HCT116 (cell line): ENCODE measurements around the gene SVEP1. TPM values are rescaled to one million over a fixed set of nuclear protein-coding genes. Genes with fewer than 3 reads are reported as not detected.

Experiments used
- ATAC-seq: fragments of 200-7000 bp; cut with Tn5 transposase; 2 replicates; pipeline ENCODE4 v1.9.1; 2020; ENCODE audit warnings: mild to moderate bottlenecking, moderate library complexity
- BruUV-seq: library from RNA; stranded (reverse); fragments of 400-500 nt; replicated peaks from 2 replicates; lab custom pipeline; 2021; lab: Mats Ljungman, UMichigan
- CTCF ChIA-PET: fragments of 300-600 bp; sonication (Branson Sonifier 250); formaldehyde crosslinking; loops from one replicate; lab custom pipeline; 2021; ENCODE audit warnings: antibody characterized with exemption; lab: Charles Lee
- POLR2A ChIA-PET: fragments of 300-600, 350-600 bp; sonication (Branson Sonifier 250); formaldehyde crosslinking; loops from one replicate; lab custom pipeline; 2021; ENCODE audit warnings: antibody characterized with exemption; lab: Charles Lee
- RAD21 ChIA-PET, 2 experiments: fragments of 300-600 bp; sonication (Branson Sonifier 250); formaldehyde crosslinking; loops; one replicate each; lab custom pipeline; 2023; ENCODE audit warnings: low total read pairs in 2 of 2; ENCODE audit not compliant: uncharacterized antibody in 2 of 2, unreplicated experiment in 2 of 2, low non-redundant PET in 1 of 2; lab: Charles Lee
- DNase-seq: peaks from one replicate; pipeline ENCODE4 v3.0.0-alpha.2; 2010; ENCODE audit warnings: low read depth, low spot score
- H2AFZ ChIP-seq: fragments of 200-600 bp; shearing (Covaris generic), sonication (generic); 2 replicates; pipeline ENCODE4 v1.6.1; 2017; ENCODE audit warnings: low read depth, mixed run types, mixed read lengths, antibody characterized with exemption, low read length; ENCODE audit not compliant: poor library complexity, severe bottlenecking
- H3K27ac ChIP-seq: 2 replicates; pipeline ENCODE4 v1.5.1; 2012; ENCODE audit warnings: low read depth, low read length
- H3K27me3 ChIP-seq: fragments of 200-600 bp; sonication (generic); 2 replicates; pipeline ENCODE4 v1.6.1; 2016; ENCODE audit warnings: mixed run types, low read length, mixed read lengths; ENCODE audit not compliant: insufficient read depth
- H3K36me3 ChIP-seq, 2 experiments: fragments of 200-500 bp in 1 of 2; fragments of 200-600 bp in 1 of 2; sonication (Bioruptor generic) in 1 of 2; sonication (generic) in 1 of 2; 2 replicates each; pipeline versions ENCODE4 v1.5.1 to v1.6.1; 2014 to 2016; ENCODE audit warnings: low read length in 2 of 2, inconsistent platforms in 1 of 2, mixed read lengths in 1 of 2, mixed run types in 1 of 2; ENCODE audit not compliant: insufficient read depth in 2 of 2, control insufficient read depth in 1 of 2
- H3K4me1 ChIP-seq, 2 experiments: fragments of 200-600 bp in 1 of 2; sonication (generic) in 1 of 2; 2 replicates each; pipeline versions ENCODE4 v1.5.1 to v1.6.1; 2012 to 2017; ENCODE audit warnings: low read length in 2 of 2, inconsistent platforms in 1 of 2, mild to moderate bottlenecking in 1 of 2, mixed read lengths in 1 of 2, mixed run types in 1 of 2, moderate library complexity in 1 of 2; ENCODE audit not compliant: insufficient read depth in 2 of 2, control insufficient read depth in 1 of 2
- H3K4me2 ChIP-seq: fragments of 200-600 bp; sonication (generic); 2 replicates; pipeline ENCODE4 v1.6.1; 2017; ENCODE audit warnings: mixed run types, low read length, mixed read lengths
- H3K4me3 ChIP-seq, 2 experiments: fragments of 200-600 bp in 1 of 2; sonication (generic) in 1 of 2; replicated peaks in 1 of 2; 2 replicates each; pipeline ENCODE4 v1.5.1; 2011 to 2016; ENCODE audit warnings: low read length in 2 of 2, control low read depth in 1 of 2, low read depth in 1 of 2, mild to moderate bottlenecking in 1 of 2, mixed read lengths in 1 of 2, mixed run types in 1 of 2
- H3K79me2 ChIP-seq: fragments of 200-600 bp; sonication (generic); 2 replicates; pipeline ENCODE4 v1.6.1; 2017; ENCODE audit warnings: mild to moderate bottlenecking, mixed run types, low read length, moderate library complexity, mixed read lengths; ENCODE audit not compliant: insufficient read depth
- H3K9ac ChIP-seq: fragments of 200-600 bp; sonication (generic); 2 replicates; pipeline ENCODE4 v1.6.1; 2016; ENCODE audit warnings: low read length, mixed read lengths
- H3K9me2 ChIP-seq: fragments of 200-600 bp; sonication (generic), shearing (Covaris generic); 2 replicates; pipeline ENCODE4 v1.6.1; 2017; ENCODE audit warnings: mixed run types, mild to moderate bottlenecking, moderate library complexity; ENCODE audit not compliant: insufficient read depth
- H3K9me3 ChIP-seq, 2 experiments: fragments of 200-500 bp in 1 of 2; fragments of 200-600 bp in 1 of 2; sonication (Bioruptor generic) in 1 of 2; sonication (generic) in 1 of 2; 2 replicates each; pipeline ENCODE4 v1.6.1; 2014 to 2017; ENCODE audit warnings: low read length in 2 of 2, mixed read lengths in 2 of 2, inconsistent platforms in 1 of 2, low read depth in 1 of 2, mild to moderate bottlenecking in 1 of 2, mixed run types in 1 of 2, moderate library complexity in 1 of 2; ENCODE audit not compliant: control insufficient read depth in 1 of 2, insufficient read depth in 1 of 2
- H4K20me1 ChIP-seq: fragments of 200-600 bp; sonication (generic), shearing (Covaris generic); 2 replicates; pipeline ENCODE4 v1.6.1; 2017; ENCODE audit warnings: mixed run types, mild to moderate bottlenecking, moderate library complexity; ENCODE audit not compliant: insufficient read depth
- ATF3 ChIP-seq: IDR thresholded peaks from 2 replicates; pipeline ENCODE4 v1.6.1; 2012
- CBX3 ChIP-seq: IDR thresholded peaks from 2 replicates; pipeline ENCODE4 v1.6.1; 2012; ENCODE audit warnings: low read depth
- CTCF ChIP-seq, 3 experiments: fragments of 200-600 bp in 1 of 3; sonication (generic) in 1 of 3; IDR thresholded peaks in 2 of 3; conservative IDR thresholded peaks in 1 of 3; 2 replicates each; pipeline ENCODE4 v1.5.1; 2012 to 2017; ENCODE audit warnings: low read depth in 2 of 3, low read length in 2 of 3, antibody characterized with exemption in 1 of 3, borderline replicate concordance in 1 of 3, control low read depth in 1 of 3, mild to moderate bottlenecking in 1 of 3, mixed read lengths in 1 of 3, mixed run types in 1 of 3, moderate library complexity in 1 of 3; ENCODE audit not compliant: insufficient read depth in 1 of 3
- JUND ChIP-seq: IDR thresholded peaks from 2 replicates; pipeline ENCODE4 v1.6.1; 2012
- RAD21 ChIP-seq: IDR thresholded peaks from 2 replicates; pipeline ENCODE4 v1.6.1; 2012; ENCODE audit warnings: low read depth, mild to moderate bottlenecking
- REST ChIP-seq: IDR thresholded peaks from 2 replicates; pipeline ENCODE4 v1.6.1; 2012; ENCODE audit warnings: low read depth
- SP1 ChIP-seq: IDR thresholded peaks from 2 replicates; pipeline ENCODE4 v1.6.1; 2012; ENCODE audit warnings: low read depth
- TCF7L2 ChIP-seq: IDR thresholded peaks from 2 replicates; pipeline ENCODE4 v1.7.0; 2011; ENCODE audit warnings: borderline replicate concordance, inconsistent platforms; ENCODE audit not compliant: insufficient read depth, insufficient read length; ENCODE audit errors: extremely low read depth
- intact Hi-C: fragments of 100-400 bp; cut with micrococcal nuclease; formaldehyde crosslinking; loops from 2 replicates; pipeline ENCODE4 v1.10.0; 2022
- total RNA-seq: library from RNA; stranded (reverse); gene quantifications from one replicate; pipeline ENCODE4 v1.2.1, GENCODE V29; 2021; ENCODE audit not compliant: unreplicated experiment

The SVEP1 gene
- total RNA-seq, 1 experiment from 2014 or later = 0.15 TPM

- CTCF ChIA-PET = no interaction called here
- RAD21 ChIA-PET = no interaction called here
- no peak overlapping the region for H3K27ac ChIP-seq
- H3K4me2 ChIP-seq = no peak overlapping the region
- no peaks in the 10 kb centered on the region for H4K20me1 ChIP-seq
- H2AFZ ChIP-seq = no peak overlapping the region
- H3K9me2 ChIP-seq = no peaks in the 10 kb centered on the region
- BruUV-seq = no TSS peak
- TF ChIP-seq REST (no peak), CBX3 (no peak), JUND (no peak), TCF7L2 (no peak), ATF3 (no peak), SP1 (no peak), RAD21 (no peak), CTCF (IDR thresholded peaks at IDR 0.05 in 2 of 3, conservative IDR thresholded peaks at IDR 0.05 in 1 of 3; ENCODE audit: borderline replicate concordance in 1 of 3, insufficient read depth in 1 of 3, low read depth in 2 of 3, low read length in 2 of 3) (no peak)
- H3K4me3 ChIP-seq = no peak overlapping the region
- no peaks in the 10 kb centered on the region for H3K4me1 ChIP-seq
- no peak overlapping the region for H3K9ac ChIP-seq
- POLR2A ChIA-PET = no interaction called here
- no peaks in the 10 kb centered on the region for H3K36me3 ChIP-seq
- no peaks in the 10 kb centered on the region for H3K9me3 ChIP-seq
- H3K79me2 ChIP-seq = no peaks in the 10 kb centered on the region
- ATAC-seq = no peak
- H3K27me3 ChIP-seq = no peaks in the 10 kb centered on the region
- intact Hi-C loops = no loop called here
- DNase-seq = no peak
Measured at GRCh38 chr9:110316261-110317075, 263.1 kb downstream of the SVEP1 start.

Other genes with a start within 250 kb of the SVEP1 start
- not detected for gene TXNDC8, start 241.9 kb downstream of the SVEP1 start, total RNA-seq
- gene MUSK, start 89.0 kb upstream of the SVEP1 start, total RNA-seq = not detected